NCI-H146 (cell line): ENCODE data around the gene KCNH4.
"Not testable (repeated sequence)": the region's sequence is repeated elsewhere in the genome, so short reads cannot be mapped to it uniquely, and the experiment has no call there.

Source experiments
- DNase-seq: peaks from one replicate; lab custom pipeline; 2025; lab: John Stamatoyannopoulos, UW

KCNH4 gene

GRCh38 chr17:42180922-42181850 is at the start of gene KCNH4:
Gene KCNH4, minus strand, starts transcription at chr17:42181142. Its CDS starts 197 bp downstream, at chr17:42180945.
- peak; percentile 84 for DNase-seq

GRCh38 chr17:42230225-42230624 is 49.3 kb upstream of the KCNH4 start:
- DNase-seq: peak; percentile 11

GRCh38 chr17:42227849-42228700 is 47.1 kb upstream of the KCNH4 start:
- no peak for DNase-seq

GRCh38 chr17:42225646-42226045 is 44.7 kb upstream of the KCNH4 start:
- no peak for DNase-seq

GRCh38 chr17:42224651-42225050 is 43.7 kb upstream of the KCNH4 start:
- DNase-seq: no peak

- peak; percentile 33 for DNase-seq
These were observed 41.2 kb upstream of the KCNH4 start for GRCh38 chr17:42221886-42222745.

GRCh38 chr17:42219280-42219679 is 38.3 kb upstream of the KCNH4 start:
- DNase-seq: not testable (repeated sequence)

GRCh38 chr17:42214156-42214555 is 33.2 kb upstream of the KCNH4 start:
- no peak for DNase-seq

- DNase-seq: no peak
These were observed 31.4 kb upstream of the KCNH4 start for GRCh38 chr17:42212382-42212781.

- DNase-seq: not testable (repeated sequence)
These were observed 31.0 kb upstream of the KCNH4 start for GRCh38 chr17:42211921-42212341.

- no peak for DNase-seq
These were observed 29.1 kb upstream of the KCNH4 start for GRCh38 chr17:42210046-42210445.

- DNase-seq: not testable (repeated sequence)
These were observed 25.2 kb upstream of the KCNH4 start for GRCh38 chr17:42206153-42206612.

- DNase-seq: no peak
These were observed 22.4 kb upstream of the KCNH4 start for GRCh38 chr17:42203354-42203753.

- no peak for DNase-seq
These were observed 21.8 kb upstream of the KCNH4 start for GRCh38 chr17:42202696-42203095.

- no peak for DNase-seq
These were observed 21.2 kb upstream of the KCNH4 start for GRCh38 chr17:42202159-42202558.

GRCh38 chr17:42201458-42201772 is 20.5 kb upstream of the KCNH4 start:
- DNase-seq: no peak

GRCh38 chr17:42200706-42201457 is 19.9 kb upstream of the KCNH4 start:
- DNase-seq: no peak

GRCh38 chr17:42199416-42200011 is 18.6 kb upstream of the KCNH4 start:
- DNase-seq: no peak

GRCh38 chr17:42198897-42199296 is 18.0 kb upstream of the KCNH4 start:
- DNase-seq: no peak

GRCh38 chr17:42197564-42198156 is 16.7 kb upstream of the KCNH4 start:
- no peak for DNase-seq
